ENCODE measurements around the gene TMEM35A. TPM values are rescaled to one million over a fixed set of nuclear protein-coding genes. Genes with fewer than 3 reads are reported as not detected.

Gene TMEM35A
- total and polyA plus RNA-seq, 10 donors, result 0.11 to 1.0 (median 0.35) TPM; not detected in 1

DNA sequence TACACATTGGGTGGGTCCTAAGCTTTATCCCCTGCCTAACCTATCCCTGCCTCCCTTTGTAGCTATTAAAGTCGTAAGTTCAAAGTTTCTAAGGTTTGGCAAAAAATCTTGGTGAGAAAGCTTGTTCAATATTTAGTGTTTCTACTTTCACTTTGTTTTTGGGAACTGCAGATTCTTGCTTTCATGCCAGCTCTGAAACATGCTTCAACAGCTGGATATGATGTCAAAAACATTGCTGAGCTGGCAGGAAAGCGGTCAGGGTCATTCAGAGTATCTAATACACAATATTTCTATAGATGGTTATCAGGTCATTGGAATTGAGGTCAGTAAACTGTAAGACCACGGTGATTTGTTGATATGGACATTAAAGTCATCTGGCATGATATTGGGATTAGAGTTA lies 39.0 kb downstream of the TMEM35A start:
- H3K27ac ChIP-seq, result peak overlapping the region in 6 of 8 donors; percentile 5 to 63 (median 21)
- no peak overlapping the region for H3K4me3 ChIP-seq
- no peak for DNase-seq
- intact Hi-C loops (cut with DNase I; ENCODE audit: low total_unique reads), result no loop called here
- no peak for TF ChIP-seq POLR2AphosphoS5 (IDR thresholded peaks at IDR 0.05)
- TF ChIP-seq, protein P1, sequence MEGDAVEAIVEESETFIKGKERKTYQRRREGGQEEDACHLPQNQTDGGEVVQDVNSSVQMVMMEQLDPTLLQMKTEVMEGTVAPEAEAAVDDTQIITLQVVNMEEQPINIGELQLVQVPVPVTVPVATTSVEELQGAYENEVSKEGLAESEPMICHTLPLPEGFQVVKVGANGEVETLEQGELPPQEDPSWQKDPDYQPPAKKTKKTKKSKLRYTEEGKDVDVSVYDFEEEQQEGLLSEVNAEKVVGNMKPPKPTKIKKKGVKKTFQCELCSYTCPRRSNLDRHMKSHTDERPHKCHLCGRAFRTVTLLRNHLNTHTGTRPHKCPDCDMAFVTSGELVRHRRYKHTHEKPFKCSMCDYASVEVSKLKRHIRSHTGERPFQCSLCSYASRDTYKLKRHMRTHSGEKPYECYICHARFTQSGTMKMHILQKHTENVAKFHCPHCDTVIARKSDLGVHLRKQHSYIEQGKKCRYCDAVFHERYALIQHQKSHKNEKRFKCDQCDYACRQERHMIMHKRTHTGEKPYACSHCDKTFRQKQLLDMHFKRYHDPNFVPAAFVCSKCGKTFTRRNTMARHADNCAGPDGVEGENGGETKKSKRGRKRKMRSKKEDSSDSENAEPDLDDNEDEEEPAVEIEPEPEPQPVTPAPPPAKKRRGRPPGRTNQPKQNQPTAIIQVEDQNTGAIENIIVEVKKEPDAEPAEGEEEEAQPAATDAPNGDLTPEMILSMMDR (IDR thresholded peaks at IDR 0.05 in 8 of 11, conservative IDR thresholded peaks at IDR 0.05 in 3 of 11), result no peak
- TF ChIP-seq POLR2A (IDR thresholded peaks at IDR 0.05), result no peak
- 38 to 75% (median 66%) methylated on average over 3 of the region's 3 CpGs for WGBS, 5 donors
- peaks cover 0 to 11% (median 0%) of the 10 kb centered on the region in 6 donors for H3K36me3 ChIP-seq
- H3K4me1 ChIP-seq, result no peaks in the 10 kb centered on the region
- H3K9me3 ChIP-seq, result no peaks in the 10 kb centered on the region
- no peaks in the 10 kb centered on the region for H3K27me3 ChIP-seq (replicated peaks in 1 of 7)

DNA sequence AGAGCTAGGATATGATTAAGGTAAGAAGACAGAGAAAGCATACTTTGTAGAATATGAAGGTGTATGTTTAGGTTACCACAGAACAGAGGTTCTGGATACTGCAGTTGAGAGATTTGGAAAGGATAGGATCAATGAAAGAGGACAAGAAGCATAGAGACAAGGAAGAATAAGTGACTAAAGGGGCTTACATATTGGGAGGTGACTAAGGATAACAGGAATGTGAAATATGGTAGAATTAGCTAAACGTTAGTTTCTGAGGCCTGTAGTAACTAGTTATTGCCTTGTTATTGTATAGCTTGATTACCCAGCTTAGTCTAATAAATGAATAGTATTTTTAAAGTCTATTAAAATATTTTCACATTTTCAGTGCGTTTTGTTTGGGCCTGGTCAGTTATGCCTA lies 57.6 kb downstream of the TMEM35A start:
- intact Hi-C loops (cut with DNase I; ENCODE audit: low total_unique reads), result no loop called here
- Histone ChIP-seq H3K27me3 (replicated peaks in 1 of 7) (no peaks in the 10 kb centered on the region), H3K4me3 (no peak overlapping the region), H3K4me1 (no peaks in the 10 kb centered on the region), H3K9me3 (no peaks in the 10 kb centered on the region), H3K36me3 (peaks cover 0 to 27% (median 0%) of the 10 kb centered on the region in 6 donors), H3K27ac (no peak overlapping the region)
- 70 to 96% (median 88%) methylated on average over 2 of the region's 2 CpGs for WGBS, 5 donors
- TF ChIP-seq POLR2AphosphoS5 (IDR thresholded peaks at IDR 0.05), result no peak
- TF ChIP-seq, protein P1 (IDR thresholded peaks at IDR 0.05 in 8 of 11, conservative IDR thresholded peaks at IDR 0.05 in 3 of 11), result no peak
- TF ChIP-seq POLR2A (IDR thresholded peaks at IDR 0.05), result no peak
- DNase-seq, result no peak

Other genes with a start within 250 kb of the TMEM35A start
- not detected for gene NOX1, start 204.5 kb upstream of the TMEM35A start, total RNA-seq
- gene NOX1, start 204.5 kb upstream of the TMEM35A start, polyA plus RNA-seq, result under 1 TPM in 1 of 3 donors, not detected in 2; 0.06 TPM
- gene XKRX, start 150.0 kb upstream of the TMEM35A start, total RNA-seq, result 1 to 10 TPM in 5 of 7 donors, under 1 TPM in 2; 0.54 to 1.7 (median 1.2) TPM
- under 1 TPM; 0.22 to 0.62 (median 0.26) TPM for gene XKRX, start 150.0 kb upstream of the TMEM35A start, polyA plus RNA-seq
- under 1 TPM in 1 of 7 donors, not detected in 6; 0.69 TPM for gene ARL13A, start 109.2 kb upstream of the TMEM35A start, total RNA-seq
- gene ARL13A, start 109.2 kb upstream of the TMEM35A start, polyA plus RNA-seq, result not detected
- gene TRMT2B, start 26.8 kb upstream of the TMEM35A start, total RNA-seq, result 10 to 100 TPM; 22.8 to 31.0 (median 28.0) TPM
- 10 to 100 TPM in 1 of 3 donors, 1 to 10 TPM in 2; 8.1 to 16.1 (median 8.1) TPM for gene TRMT2B, start 26.8 kb upstream of the TMEM35A start, polyA plus RNA-seq
- 1 to 10 TPM; 1.6 to 7.3 (median 3.1) TPM for gene CENPI, start 19.3 kb downstream of the TMEM35A start, total RNA-seq
- gene CENPI, start 19.3 kb downstream of the TMEM35A start, polyA plus RNA-seq, result under 1 TPM; 0.26 to 0.86 (median 0.70) TPM
- gene DRP2, start 140.9 kb downstream of the TMEM35A start, total RNA-seq, result under 1 TPM in 3 of 7 donors, not detected in 4; 0.09 to 0.17 (median 0.10) TPM
- gene DRP2, start 140.9 kb downstream of the TMEM35A start, polyA plus RNA-seq, result under 1 TPM in 2 of 3 donors, not detected in 1; under 0.01 to 0.02 TPM
- under 1 TPM in 2 of 7 donors, not detected in 5; 0.16 to 0.20 TPM for gene TAF7L, start 212.5 kb downstream of the TMEM35A start, total RNA-seq
- under 1 TPM in 2 of 3 donors, not detected in 1; 0.09 to 0.11 TPM for gene TAF7L, start 212.5 kb downstream of the TMEM35A start, polyA plus RNA-seq

Data from spleen (tissue), 11 donors.